MG63 (cell line): ENCODE results near the gene OR7A10. TPM values are rescaled to one million over a fixed set of nuclear protein-coding genes. Genes with fewer than 3 reads are reported as not detected.
"Not testable (repeated sequence)": the region's sequence is repeated elsewhere in the genome, so short reads cannot be mapped to it uniquely, and the experiment has no call there.

Experiments
- DNase-seq: peaks from one replicate; pipeline ENCODE4 v3.0.0-alpha.2; 2020
- H3K27me3 ChIP-seq: fragments of 250-450 bp; sonication (Bioruptor Pico); 2 replicates; pipeline ENCODE4 v1.5.1; 2020; ENCODE audit warnings: mild to moderate bottlenecking, moderate library complexity
- H3K36me3 ChIP-seq: fragments of 250-450 bp; sonication (Bioruptor Pico); 2 replicates; pipeline ENCODE4 v1.5.1; 2020; ENCODE audit warnings: mild to moderate bottlenecking, moderate library complexity
- H3K4me3 ChIP-seq: fragments of 250-450 bp; sonication (Bioruptor Pico); 2 replicates; pipeline ENCODE4 v1.5.1; 2020; ENCODE audit warnings: mild to moderate bottlenecking, moderate library complexity
- H3K9me3 ChIP-seq: fragments of 250-450 bp; sonication (Bioruptor Pico); 2 replicates; pipeline ENCODE4 v1.5.1; 2020; ENCODE audit warnings: mild to moderate bottlenecking, moderate library complexity
- total RNA-seq: library from RNA; depleted of rRNA; stranded (reverse); fragments of >200 nt; shearing (Covaris generic); gene quantifications from 2 replicates; pipeline ENCODE4 v1.2.3, GENCODE V29; 2014; ENCODE audit warnings: low replicate concordance; rRNA removed

The OR7A10 gene
- total RNA-seq, 1 experiment from 2014 or later = not detected

DNA sequence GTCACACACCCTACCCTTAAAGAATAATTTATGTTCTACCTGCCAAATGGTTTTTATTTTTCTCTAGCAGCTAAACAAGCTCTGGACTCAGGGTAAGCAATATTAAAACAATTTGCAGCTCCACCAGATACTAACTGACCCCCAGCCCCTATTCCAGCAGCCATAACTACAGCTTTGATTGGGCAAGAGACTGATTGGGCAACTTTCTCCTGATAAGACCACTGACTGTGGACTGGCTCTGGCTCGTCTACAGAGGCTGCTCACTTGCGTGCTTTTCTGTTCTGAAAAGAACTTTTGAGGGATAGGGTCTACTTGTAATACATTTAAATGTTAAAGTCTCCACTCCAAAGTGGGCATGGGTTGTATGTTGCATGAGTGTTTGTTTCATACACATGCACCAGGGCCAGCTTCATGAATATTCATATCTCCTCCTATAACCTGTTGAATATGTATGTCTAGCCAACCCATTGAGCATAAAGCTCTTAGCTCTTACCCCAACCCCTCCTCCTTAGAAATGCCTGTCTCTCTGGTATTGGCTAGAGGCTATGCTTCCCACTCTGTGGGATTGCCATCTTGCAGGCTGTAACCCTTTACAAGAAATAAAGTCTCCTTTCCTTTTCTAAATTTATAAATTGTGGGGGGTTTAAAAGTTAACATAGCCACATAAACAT is 33.6 kb downstream of the OR7A10 start:
- no peaks in the 10 kb centered on the region for H3K36me3 ChIP-seq
- H3K27me3 ChIP-seq = peaks cover 16% of the 10 kb centered on the region
- H3K9me3 ChIP-seq = no peaks in the 10 kb centered on the region
- DNase-seq = no peak
- no peak overlapping the region for H3K4me3 ChIP-seq

GRCh38 chr19:14809272-14810057 is 39.3 kb downstream of the OR7A10 start:
- Histone ChIP-seq H3K27me3 (peaks cover 3% of the 10 kb centered on the region; the same call in 1 of the 2 replicates), H3K9me3 (no peaks in the 10 kb centered on the region), H3K36me3 (no peaks in the 10 kb centered on the region), H3K4me3 (no peak overlapping the region)
- no peak for DNase-seq

- no peak for DNase-seq
Measured at GRCh38 chr19:14804765-14805164, 44.0 kb downstream of the OR7A10 start.

GRCh38 chr19:14798760-14799159 is 50.0 kb downstream of the OR7A10 start:
- H3K4me3 ChIP-seq = no peak overlapping the region
- no peak for DNase-seq
- no peaks in the 10 kb centered on the region for H3K36me3 ChIP-seq
- peaks cover 11% of the 10 kb centered on the region for H3K27me3 ChIP-seq
- H3K9me3 ChIP-seq = no peaks in the 10 kb centered on the region

More at GRCh38 chr19:14804765-14805164, 44.0 kb downstream of the OR7A10 start:
- H3K27me3 ChIP-seq = peaks cover 5% of the 10 kb centered on the region
- H3K36me3 ChIP-seq = no peaks in the 10 kb centered on the region
- no peaks in the 10 kb centered on the region for H3K9me3 ChIP-seq
- no peak overlapping the region for H3K4me3 ChIP-seq

GRCh38 chr19:14796021-14796420 is 52.7 kb downstream of the OR7A10 start:
- no peak overlapping the region for H3K4me3 ChIP-seq
- no peak for DNase-seq
- H3K9me3 ChIP-seq = no peaks in the 10 kb centered on the region
- H3K36me3 ChIP-seq = no peaks in the 10 kb centered on the region
- peaks cover 13% of the 10 kb centered on the region for H3K27me3 ChIP-seq

- Histone ChIP-seq H3K36me3 (no peaks in the 10 kb centered on the region), H3K9me3 (no peaks in the 10 kb centered on the region), H3K27me3 (peaks cover 15% of the 10 kb centered on the region), H3K4me3 (no peak overlapping the region)
- no peak for DNase-seq
Measured at GRCh38 chr19:14795078-14795721, 53.5 kb downstream of the OR7A10 start.

DNA sequence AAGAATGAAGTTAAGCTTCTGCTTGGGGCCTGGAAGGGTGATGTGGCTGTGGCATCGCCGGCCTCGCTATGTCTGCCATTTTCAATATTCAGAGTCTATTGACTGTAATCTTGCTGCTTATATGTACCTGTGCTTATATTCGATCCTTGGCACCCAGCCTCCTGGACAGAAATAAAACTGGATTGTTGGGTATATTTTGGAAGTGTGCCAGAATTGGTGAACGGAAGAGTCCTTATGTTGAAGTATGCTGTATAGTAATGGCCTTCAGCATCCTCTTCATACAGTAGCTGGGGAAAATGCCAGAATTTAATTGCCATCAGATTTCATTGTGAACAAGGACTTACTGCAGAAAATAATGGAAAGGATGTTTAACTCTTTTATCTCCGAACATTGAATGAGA is 56.5 kb downstream of the OR7A10 start:
- H3K36me3 ChIP-seq, DNase-seq, H3K9me3 ChIP-seq, H3K27me3 ChIP-seq, H3K4me3 ChIP-seq: not testable (repeated sequence)

Other genes with a start within 250 kb of the OR7A10 start
- not detected in 2 replicates for gene ADGRE3, start 174.1 kb downstream of the OR7A10 start, total RNA-seq
- 8.1 and 10.2 TPM in 2 replicates for gene ZNF333, start 158.9 kb downstream of the OR7A10 start, total RNA-seq
- not detected in 2 replicates for gene ADGRE2, start 70.4 kb downstream of the OR7A10 start, total RNA-seq
- not detected in 2 replicates for gene OR7A5, start 13.7 kb downstream of the OR7A10 start, total RNA-seq
- not detected in 2 replicates for gene OR7C1, start 13.7 kb downstream of the OR7A10 start, total RNA-seq
- not detected in 2 replicates for gene OR7A17, start 37.2 kb upstream of the OR7A10 start, total RNA-seq
- gene OR7C2, start 92.6 kb upstream of the OR7A10 start, total RNA-seq = not detected in 2 replicates
- not detected in 2 replicates for gene SLC1A6, start 130.9 kb upstream of the OR7A10 start, total RNA-seq
- gene CASP14, start 200.6 kb upstream of the OR7A10 start, total RNA-seq = not detected in 2 replicates
- gene OR1I1, start 233.3 kb upstream of the OR7A10 start, total RNA-seq = not detected in 2 replicates